SK-N-SH (cell line): ENCODE results near the gene KRT13. TPM values are rescaled to one million over a fixed set of nuclear protein-coding genes. Genes with fewer than 3 reads are reported as not detected.

Experiments
- CTCF ChIA-PET: fragments of 300-600, 350-600 bp; formaldehyde crosslinking; extraction: SDS; loops from one replicate; lab custom pipeline; 2021; lab: Yijun Ruan, JAX
- POLR2A ChIA-PET: fragments of 350-600 bp; sonication (Branson Sonifier 250); formaldehyde crosslinking; extraction: SDS; loops from one replicate; lab custom pipeline; 2020; ENCODE audit warnings: antibody characterized with exemption, inconsistent platforms; lab: Yijun Ruan, JAX
- DNase-seq: peaks from one replicate; pipeline ENCODE4 v3.0.0; 2012
- H2AFZ ChIP-seq: fragments of 200-600 bp; sonication (generic); 2 replicates; pipeline ENCODE4 v1.8.1; 2016; ENCODE audit warnings: antibody characterized with exemption, mild to moderate bottlenecking, low read depth
- H3F3A ChIP-seq: fragments of 200-600 bp; sonication (generic); replicated peaks from 2 replicates; pipeline ENCODE3; 2016; ENCODE audit warnings: antibody characterized with exemption, mild to moderate bottlenecking; ENCODE audit not compliant: insufficient read depth
- H3K27ac ChIP-seq, 2 experiments: fragments of 200-500 bp in 1 of 2; fragments of 200-600 bp in 1 of 2; sonication (Bioruptor generic) in 1 of 2; sonication (generic), shearing (Covaris generic) in 1 of 2; 2 replicates each; pipeline versions ENCODE4 v1.5.1 to v1.6.1; 2014 to 2016; ENCODE audit warnings: low read depth in 2 of 2, inconsistent platforms in 1 of 2, low read length in 1 of 2, mild to moderate bottlenecking in 1 of 2, mixed read lengths in 1 of 2
- H3K27me3 ChIP-seq: fragments of 200-600 bp; sonication (generic), shearing (Covaris generic); 2 replicates; pipeline ENCODE4 v1.6.1; 2016; ENCODE audit warnings: mixed run types; ENCODE audit not compliant: insufficient read depth
- H3K36me3 ChIP-seq, 2 experiments: fragments of 200-500 bp in 1 of 2; fragments of 200-600 bp in 1 of 2; sonication (Bioruptor generic) in 1 of 2; sonication (generic) in 1 of 2; replicated peaks in 1 of 2; 2 replicates each; pipeline versions ENCODE3 to v1.5.1; 2014 to 2016; ENCODE audit warnings: low read length in 1 of 2, mild to moderate bottlenecking in 1 of 2; ENCODE audit not compliant: insufficient read depth in 2 of 2, control insufficient read depth in 1 of 2
- H3K4me1 ChIP-seq, 2 experiments: fragments of 200-500 bp in 1 of 2; fragments of 200-600 bp in 1 of 2; sonication (Bioruptor generic) in 1 of 2; sonication (generic), shearing (Covaris generic) in 1 of 2; 2 replicates each; pipeline versions ENCODE4 v1.5.1 to v1.6.1; 2014 to 2016; ENCODE audit warnings: low read depth in 1 of 2, low read length in 1 of 2, mixed run types in 1 of 2; ENCODE audit not compliant: insufficient read depth in 2 of 2, control insufficient read depth in 1 of 2
- H3K4me2 ChIP-seq: fragments of 200-600 bp; sonication (generic), shearing (Covaris generic); 2 replicates; pipeline ENCODE4 v1.6.1; 2017; ENCODE audit warnings: mixed run types
- H3K4me3 ChIP-seq, 2 experiments: fragments of 200-500 bp in 1 of 2; fragments of 200-600 bp in 1 of 2; sonication (Bioruptor generic) in 1 of 2; sonication (generic), shearing (Covaris generic) in 1 of 2; 2 replicates each; pipeline versions ENCODE4 v1.5.1 to v1.8.1; 2014 to 2016; ENCODE audit warnings: low read depth in 2 of 2, inconsistent platforms in 1 of 2, low read length in 1 of 2, mild to moderate bottlenecking in 1 of 2, mixed read lengths in 1 of 2, moderate library complexity in 1 of 2
- H3K79me2 ChIP-seq: fragments of 200-600 bp; sonication (generic); 2 replicates; pipeline ENCODE4 v1.8.1; 2017; ENCODE audit warnings: mild to moderate bottlenecking; ENCODE audit not compliant: insufficient read depth
- H3K9ac ChIP-seq: fragments of 200-600 bp; sonication (generic); 2 replicates; pipeline ENCODE4 v1.6.1; 2017; ENCODE audit warnings: mixed run types
- H3K9me2 ChIP-seq: fragments of 200-600 bp; sonication (generic); 2 replicates; pipeline ENCODE4 v1.6.1; 2017; ENCODE audit warnings: mixed run types
- H3K9me3 ChIP-seq: fragments of 200-600 bp; sonication (generic); 2 replicates; pipeline ENCODE4 v1.6.1; 2017; ENCODE audit warnings: mixed run types, mild to moderate bottlenecking, moderate library complexity
- H4K20me1 ChIP-seq: fragments of 200-600 bp; sonication (generic); 2 replicates; pipeline ENCODE4 v1.6.1; 2017; ENCODE audit warnings: mild to moderate bottlenecking, mixed run types; ENCODE audit not compliant: insufficient read depth
- CHD2 ChIP-seq: fragments of 150-350 bp; IDR thresholded peaks from 2 replicates; pipeline ENCODE4 v1.6.1; 2018; ENCODE audit warnings: low read length; ENCODE audit not compliant: partially characterized antibody
- EZH2phosphoT487 ChIP-seq: fragments of 200-600 bp; sonication (generic); IDR thresholded peaks from 2 replicates; pipeline ENCODE4 v1.6.1; 2017; ENCODE audit warnings: low read depth, mixed run types, mild to moderate bottlenecking, antibody characterized with exemption, moderate library complexity, borderline replicate concordance
- FOSL2 ChIP-seq: IDR thresholded peaks from 2 replicates; pipeline ENCODE4 v1.4.0; 2012; ENCODE audit warnings: low read depth, mild to moderate bottlenecking, moderate library complexity, borderline replicate concordance
- FOXM1 ChIP-seq: IDR thresholded peaks from 2 replicates; pipeline ENCODE4 v1.4.0; 2012; ENCODE audit warnings: low read depth, mild to moderate bottlenecking
- GABPA ChIP-seq: IDR thresholded peaks from 2 replicates; pipeline ENCODE4 v1.4.0; 2012; ENCODE audit warnings: low read depth, mild to moderate bottlenecking
- JUND ChIP-seq: IDR thresholded peaks from 2 replicates; pipeline ENCODE4 v1.4.0; 2012
- MAX ChIP-seq: IDR thresholded peaks from 2 replicates; pipeline ENCODE4 v1.4.0; 2012; ENCODE audit warnings: low read depth
- MEF2A ChIP-seq: IDR thresholded peaks from 2 replicates; pipeline ENCODE4 v1.4.0; 2012; ENCODE audit warnings: low read depth, borderline replicate concordance
- MXI1 ChIP-seq: IDR thresholded peaks from 2 replicates; pipeline ENCODE4 v1.6.1; 2012; ENCODE audit warnings: mild to moderate bottlenecking, low read depth, low read length, improper control_type of control experiment
- NRF1 ChIP-seq: IDR thresholded peaks from 2 replicates; pipeline ENCODE4 v1.6.1; 2012; ENCODE audit warnings: low read depth, mild to moderate bottlenecking, low read length
- POLR2AphosphoS5 ChIP-seq: IDR thresholded peaks from 2 replicates; pipeline ENCODE4 v1.6.1; 2012; ENCODE audit warnings: low read depth, low read length
- RAD21 ChIP-seq: IDR thresholded peaks from 2 replicates; pipeline ENCODE4 v1.6.1; 2012; ENCODE audit warnings: mild to moderate bottlenecking, low read length
- RCOR1 ChIP-seq: fragments of 150-350 bp; IDR thresholded peaks from 2 replicates; pipeline ENCODE4 v1.6.1; 2017; ENCODE audit warnings: antibody characterized with exemption, low read length
- REST ChIP-seq: IDR thresholded peaks from 2 replicates; pipeline ENCODE4 v1.6.1; 2012; ENCODE audit warnings: mild to moderate bottlenecking, low read depth, low read length, moderate library complexity
- RFX5 ChIP-seq: IDR thresholded peaks from 2 replicates; pipeline ENCODE4 v1.6.1; 2012; ENCODE audit warnings: mild to moderate bottlenecking, improper control_type of control experiment, low read length
- TCF12 ChIP-seq: IDR thresholded peaks from 2 replicates; pipeline ENCODE4 v1.4.0; 2012
- USF2 ChIP-seq: fragments of 150-350 bp; IDR thresholded peaks from 2 replicates; pipeline ENCODE4 v1.6.1; 2017; ENCODE audit warnings: antibody characterized with exemption, low read length, low read depth, borderline replicate concordance
- ZBTB33 ChIP-seq: IDR thresholded peaks from 2 replicates; pipeline ENCODE4 v1.4.0; 2012; ENCODE audit warnings: low read depth, borderline replicate concordance
- WGBS: methylation state at CpG from one replicate; pipeline ENCODE4 v1.1.6; 2017; ENCODE audit warnings: low lambda C conversion rate; 5-methylcytosine and 5-hydroxymethylcytosine counted together
- polyA plus RNA-seq, 3 experiments: library from polyadenylated mRNA; depleted of rRNA; stranded (reverse); fragments of >200 nt; gene quantifications; 2 replicates each; pipeline ENCODE4 v1.2.3, GENCODE V29; 2012

The KRT13 gene
- polyA plus RNA-seq, 1 of the 3 experiments (the other 2 are of a cell fraction) = 0.39 TPM

GRCh38 chr17:41516147-41516829, 10.9 kb upstream of the KRT13 start:
- POLR2A ChIA-PET = no interaction called here
- Histone ChIP-seq H2AFZ (no peak overlapping the region), H3K27me3 (no peaks in the 10 kb centered on the region), H4K20me1 (no peaks in the 10 kb centered on the region), H3K4me3 (no peak overlapping the region), H3F3A (peaks cover 2% of the 10 kb centered on the region), H3K36me3 (no peaks in the 10 kb centered on the region), H3K9me2 (no peaks in the 10 kb centered on the region), H3K27ac (no peak overlapping the region), H3K4me2 (no peak overlapping the region), H3K9ac (no peak overlapping the region), H3K79me2 (no peaks in the 10 kb centered on the region), H3K4me1 (peaks cover 11 to 27% of the 10 kb centered on the region in 2 experiments), H3K9me3 (no peaks in the 10 kb centered on the region)
- CTCF ChIA-PET = interaction anchor here (1.1 to 1.8 kb wide), 4 partner anchors 12 to 132 kb away, joined by 3 to 16 read pairs (median 3); no protein-coding TSS in a partner anchor
- no peak for DNase-seq
- TF ChIP-seq FOSL2 (no peak), MXI1 (no peak), NRF1 (no peak), JUND (no peak), REST (no peak), POLR2AphosphoS5 (no peak), RAD21 (no peak)
- 91% methylated on average over 13 of the region's 14 CpGs for WGBS

- Histone ChIP-seq H3K9me3 (no peaks in the 10 kb centered on the region), H2AFZ (no peak overlapping the region), H3K36me3 (no peaks in the 10 kb centered on the region), H3K27ac (no peak overlapping the region), H4K20me1 (no peaks in the 10 kb centered on the region), H3F3A (no peaks in the 10 kb centered on the region), H3K79me2 (no peaks in the 10 kb centered on the region), H3K4me1 (peaks cover 0 to 3% of the 10 kb centered on the region in 2 experiments; a peak in 1 of 4 replicates), H3K4me3 (no peak overlapping the region), H3K4me2 (no peak overlapping the region), H3K9ac (no peak overlapping the region), H3K9me2 (no peaks in the 10 kb centered on the region), H3K27me3 (no peaks in the 10 kb centered on the region)
- 78% methylated on average over 5 of the region's 5 CpGs for WGBS
- POLR2A ChIA-PET = no interaction called here
- no peak for TF ChIP-seq ZBTB33
- no peak for TF ChIP-seq GABPA
- no peak for TF ChIP-seq FOXM1
- TF ChIP-seq MEF2A = no peak
- no peak for TF ChIP-seq JUND
- no peak for TF ChIP-seq EZH2phosphoT487
- TF ChIP-seq RFX5 = no peak
- TF ChIP-seq POLR2AphosphoS5 = no peak
- no peak for TF ChIP-seq RAD21
- TF ChIP-seq RCOR1 = no peak
- no peak for TF ChIP-seq TCF12
- no peak for TF ChIP-seq NRF1
- TF ChIP-seq USF2 = no peak
- no peak for TF ChIP-seq MAX
- no peak for TF ChIP-seq CHD2
- no peak for TF ChIP-seq FOSL2
- no peak for DNase-seq
- CTCF ChIA-PET = interaction anchor here (0.7 to 1.9 kb wide), 3 partner anchors 36 to 150 kb away, joined by 4 to 11 read pairs (median 8); no protein-coding TSS in a partner anchor
Measured at GRCh38 chr17:41513168-41513547, 7.7 kb upstream of the KRT13 start.
